IPS-20b (cell line): Measurements from ENCODE around the gene NAIF1.
A peak's percentile ranks its signal among the peaks of the same experiment; 100 is the strongest.

Experiments used
- H3K27ac ChIP-seq: one replicate; pipeline ENCODE4 v1.5.1; 2013; ENCODE audit warnings: low read length
- H3K27me3 ChIP-seq: 2 replicates; pipeline ENCODE4 v1.6.1; 2013; ENCODE audit warnings: mild to moderate bottlenecking, low read length, inconsistent platforms; ENCODE audit not compliant: insufficient read depth
- H3K36me3 ChIP-seq: 2 replicates; pipeline ENCODE4 v1.6.1; 2013; ENCODE audit warnings: low read depth, mild to moderate bottlenecking, inconsistent platforms, low read length, moderate library complexity; ENCODE audit not compliant: insufficient read depth
- H3K4me1 ChIP-seq: 2 replicates; pipeline ENCODE4 v1.6.1; 2013; ENCODE audit warnings: mild to moderate bottlenecking, control low read depth, inconsistent platforms, low read length, moderate library complexity; ENCODE audit not compliant: insufficient read depth
- H3K4me3 ChIP-seq: 2 replicates; pipeline ENCODE4 v1.5.1; 2013; ENCODE audit warnings: mild to moderate bottlenecking, low read length, inconsistent platforms
- H3K9ac ChIP-seq: 2 replicates; pipeline ENCODE4 v1.6.1; 2013; ENCODE audit warnings: low read depth, mild to moderate bottlenecking, inconsistent platforms, low read length, moderate library complexity
- H3K9me3 ChIP-seq: 2 replicates; pipeline ENCODE4 v1.6.1; 2013; ENCODE audit warnings: mild to moderate bottlenecking, low read depth, low read length, inconsistent platforms; ENCODE audit not compliant: insufficient read depth

The NAIF1 gene

GRCh38 chr9:128091571-128091970 is 24.5 kb upstream of the NAIF1 start:
- Histone ChIP-seq H3K27ac (no peak overlapping the region), H3K27me3 (no peaks in the 10 kb centered on the region), H3K4me1 (peaks cover 5% of the 10 kb centered on the region; the same call in 1 of the 2 replicates), H3K9me3 (no peaks in the 10 kb centered on the region), H3K36me3 (no peaks in the 10 kb centered on the region; the same call in 1 of the 2 replicates), H3K9ac (no peak overlapping the region), H3K4me3 (peak overlapping the region; percentile 9; the same call in 1 of the 2 replicates)

- Histone ChIP-seq H3K36me3 (no peaks in the 10 kb centered on the region; the same call in 1 of the 2 replicates), H3K4me1 (peaks cover 5% of the 10 kb centered on the region; the same call in 1 of the 2 replicates), H3K9ac (peak overlapping the region; percentile 53; the same call in 1 of the 2 replicates), H3K27me3 (no peaks in the 10 kb centered on the region), H3K4me3 (peak overlapping the region; percentile 38; the same call in 1 of the 2 replicates), H3K9me3 (no peaks in the 10 kb centered on the region), H3K27ac (peak overlapping the region; percentile 21)
These were observed 24.0 kb upstream of the NAIF1 start for GRCh38 chr9:128091144-128091543.

GRCh38 chr9:128089299-128089698 is 22.2 kb upstream of the NAIF1 start:
- Histone ChIP-seq H3K27ac (no peak overlapping the region), H3K9ac (no peak overlapping the region), H3K4me3 (no peak overlapping the region), H3K27me3 (no peaks in the 10 kb centered on the region), H3K36me3 (no peaks in the 10 kb centered on the region), H3K4me1 (peaks cover 5% of the 10 kb centered on the region; the same call in 1 of the 2 replicates), H3K9me3 (no peaks in the 10 kb centered on the region)

GRCh38 chr9:128088253-128088945 is 21.3 kb upstream of the NAIF1 start:
- Histone ChIP-seq H3K9me3 (no peaks in the 10 kb centered on the region), H3K4me1 (peaks cover 5% of the 10 kb centered on the region; the same call in 1 of the 2 replicates), H3K9ac (no peak overlapping the region; the same call in 1 of the 2 replicates), H3K36me3 (no peaks in the 10 kb centered on the region), H3K4me3 (no peak overlapping the region), H3K27ac (no peak overlapping the region), H3K27me3 (no peaks in the 10 kb centered on the region)

- H3K9me3 ChIP-seq: no peaks in the 10 kb centered on the region
- no peaks in the 10 kb centered on the region for H3K36me3 ChIP-seq
- H3K4me1 ChIP-seq: peaks cover 5% of the 10 kb centered on the region; the same call in 1 of the 2 replicates
- no peaks in the 10 kb centered on the region for H3K27me3 ChIP-seq
- no peak overlapping the region for H3K4me3 ChIP-seq
- H3K9ac ChIP-seq: no peak overlapping the region
- H3K27ac ChIP-seq: no peak overlapping the region
These were observed 20.1 kb upstream of the NAIF1 start for GRCh38 chr9:128087262-128087661.

- no peaks in the 10 kb centered on the region for H3K36me3 ChIP-seq
- H3K9me3 ChIP-seq: no peaks in the 10 kb centered on the region
- no peak overlapping the region for H3K9ac ChIP-seq
- peaks cover 3% of the 10 kb centered on the region; the same call in 1 of the 2 replicates for H3K4me1 ChIP-seq
- H3K4me3 ChIP-seq: no peak overlapping the region
- H3K27ac ChIP-seq: no peak overlapping the region
- H3K27me3 ChIP-seq: no peaks in the 10 kb centered on the region
These were observed 18.8 kb upstream of the NAIF1 start for GRCh38 chr9:128085943-128086342.

- no peak overlapping the region for H3K27ac ChIP-seq
- H3K27me3 ChIP-seq: no peaks in the 10 kb centered on the region
- H3K4me3 ChIP-seq: no peak overlapping the region
- no peaks in the 10 kb centered on the region for H3K36me3 ChIP-seq
- no peaks in the 10 kb centered on the region for H3K4me1 ChIP-seq
- H3K9me3 ChIP-seq: no peaks in the 10 kb centered on the region
- H3K9ac ChIP-seq: no peak overlapping the region
These were observed 17.6 kb upstream of the NAIF1 start for GRCh38 chr9:128084746-128085145.

GRCh38 chr9:128082151-128082550 is 15.0 kb upstream of the NAIF1 start:
- Histone ChIP-seq H3K36me3 (no peaks in the 10 kb centered on the region), H3K27ac (no peak overlapping the region), H3K4me3 (no peak overlapping the region), H3K4me1 (peaks cover 6% of the 10 kb centered on the region; the same call in 1 of the 2 replicates), H3K9me3 (no peaks in the 10 kb centered on the region), H3K27me3 (no peaks in the 10 kb centered on the region), H3K9ac (no peak overlapping the region)

GRCh38 chr9:128081056-128081455 is 13.9 kb upstream of the NAIF1 start:
- Histone ChIP-seq H3K27me3 (no peaks in the 10 kb centered on the region), H3K9ac (no peak overlapping the region), H3K4me3 (no peak overlapping the region), H3K36me3 (no peaks in the 10 kb centered on the region), H3K9me3 (no peaks in the 10 kb centered on the region), H3K27ac (no peak overlapping the region), H3K4me1 (peaks cover 6% of the 10 kb centered on the region; the same call in 1 of the 2 replicates)

GRCh38 chr9:128080206-128080605 is 13.1 kb upstream of the NAIF1 start:
- Histone ChIP-seq H3K4me1 (peaks cover 6% of the 10 kb centered on the region; the same call in 1 of the 2 replicates), H3K36me3 (no peaks in the 10 kb centered on the region), H3K27ac (no peak overlapping the region), H3K9me3 (no peaks in the 10 kb centered on the region), H3K9ac (no peak overlapping the region), H3K4me3 (no peak overlapping the region), H3K27me3 (no peaks in the 10 kb centered on the region)

- Histone ChIP-seq H3K27me3 (no peaks in the 10 kb centered on the region), H3K9ac (no peak overlapping the region), H3K36me3 (no peaks in the 10 kb centered on the region), H3K9me3 (no peaks in the 10 kb centered on the region), H3K4me3 (no peak overlapping the region), H3K4me1 (peaks cover 6% of the 10 kb centered on the region; the same call in 1 of the 2 replicates), H3K27ac (no peak overlapping the region)
These were observed 11.6 kb upstream of the NAIF1 start for GRCh38 chr9:128078504-128079434.
